ENCODE results near the gene MARCKSL1.

MARCKSL1 gene, protein sequence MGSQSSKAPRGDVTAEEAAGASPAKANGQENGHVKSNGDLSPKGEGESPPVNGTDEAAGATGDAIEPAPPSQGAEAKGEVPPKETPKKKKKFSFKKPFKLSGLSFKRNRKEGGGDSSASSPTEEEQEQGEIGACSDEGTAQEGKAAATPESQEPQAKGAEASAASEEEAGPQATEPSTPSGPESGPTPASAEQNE

DNA sequence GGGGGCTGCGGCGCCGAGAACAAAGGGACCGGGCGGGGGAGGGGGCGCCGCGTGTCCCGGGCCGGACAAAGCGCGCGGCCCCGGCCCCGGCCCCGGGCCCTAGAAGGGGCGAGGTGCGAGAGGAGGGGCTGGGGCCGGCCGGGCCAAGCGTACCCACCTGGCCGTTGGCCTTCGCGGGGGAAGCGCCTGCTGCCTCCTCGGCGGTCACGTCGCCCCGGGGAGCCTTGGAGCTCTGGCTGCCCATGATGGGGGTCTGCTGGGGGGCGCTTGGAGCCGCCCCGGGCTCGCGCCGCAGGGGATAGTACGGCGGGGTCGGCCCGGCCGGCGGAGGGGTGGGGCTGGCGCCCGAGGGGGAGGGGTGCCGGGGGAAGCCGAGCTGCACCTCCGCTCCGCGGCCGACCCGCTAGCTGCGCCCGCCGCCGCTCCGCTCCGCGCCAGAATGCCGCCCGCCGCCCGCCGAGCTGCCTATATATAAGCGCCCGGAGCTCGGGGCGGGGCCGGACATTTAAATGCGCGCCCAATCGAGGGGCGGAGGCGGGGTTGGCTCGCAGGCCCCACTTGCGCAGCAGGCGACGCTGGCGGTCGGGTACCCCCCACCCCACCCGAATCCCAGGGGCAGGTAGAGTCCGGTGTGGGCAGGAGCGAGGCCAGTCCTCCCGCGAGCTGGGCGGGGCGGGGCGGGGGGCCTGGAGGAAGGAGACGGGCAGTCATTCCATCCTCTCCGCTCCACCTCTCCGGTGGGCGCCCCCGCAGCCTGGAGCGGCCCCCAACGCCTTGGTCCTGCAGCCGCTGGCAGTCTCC, at the start of gene MARCKSL1:
TSS of gene MARCKSL1 (minus strand) at position 444 of the 801 bp plus-strand sequence. CDS start at position 244, 200 bp downstream.
- Histone ChIP-seq H3K79me2 (ENCODE audit: control insufficient read depth, low read length) (peaks cover 37% of the 10 kb centered on the region), H3F3A (ENCODE audit: control insufficient read depth, insufficient read depth) (peaks cover 42% of the 10 kb centered on the region), H3K27me3 (ENCODE audit: control insufficient read depth, low read length) (no peaks in the 10 kb centered on the region), H3K4me2 (ENCODE audit: low read length) (peak within 1 kb of the TSS; percentile 85), H3K9me3 (ENCODE audit: control insufficient read depth, insufficient read depth, low read length) (no peaks in the 10 kb centered on the region), H3K36me3 (ENCODE audit: control insufficient read depth, low read length) (peaks cover 41% of the 10 kb centered on the region), H3K27ac (ENCODE audit: low read depth, low read length) (peak within 1 kb of the TSS; percentile 66), H4K20me1 (ENCODE audit: control insufficient read depth, insufficient read depth, low read depth, low read length) (peaks cover 15% of the 10 kb centered on the region), H3K4me1 (ENCODE audit: control insufficient read depth, low read length) (peaks cover 64% of the 10 kb centered on the region), H3K4me3 (ENCODE audit: low read length) (peak within 1 kb of the TSS; percentile 82), H3K9me2 (replicated peaks; ENCODE audit: control insufficient read depth, low read length) (no peaks in the 10 kb centered on the region)
- TF ChIP-seq, protein P1, sequence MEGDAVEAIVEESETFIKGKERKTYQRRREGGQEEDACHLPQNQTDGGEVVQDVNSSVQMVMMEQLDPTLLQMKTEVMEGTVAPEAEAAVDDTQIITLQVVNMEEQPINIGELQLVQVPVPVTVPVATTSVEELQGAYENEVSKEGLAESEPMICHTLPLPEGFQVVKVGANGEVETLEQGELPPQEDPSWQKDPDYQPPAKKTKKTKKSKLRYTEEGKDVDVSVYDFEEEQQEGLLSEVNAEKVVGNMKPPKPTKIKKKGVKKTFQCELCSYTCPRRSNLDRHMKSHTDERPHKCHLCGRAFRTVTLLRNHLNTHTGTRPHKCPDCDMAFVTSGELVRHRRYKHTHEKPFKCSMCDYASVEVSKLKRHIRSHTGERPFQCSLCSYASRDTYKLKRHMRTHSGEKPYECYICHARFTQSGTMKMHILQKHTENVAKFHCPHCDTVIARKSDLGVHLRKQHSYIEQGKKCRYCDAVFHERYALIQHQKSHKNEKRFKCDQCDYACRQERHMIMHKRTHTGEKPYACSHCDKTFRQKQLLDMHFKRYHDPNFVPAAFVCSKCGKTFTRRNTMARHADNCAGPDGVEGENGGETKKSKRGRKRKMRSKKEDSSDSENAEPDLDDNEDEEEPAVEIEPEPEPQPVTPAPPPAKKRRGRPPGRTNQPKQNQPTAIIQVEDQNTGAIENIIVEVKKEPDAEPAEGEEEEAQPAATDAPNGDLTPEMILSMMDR (IDR thresholded peaks at IDR 0.05; ENCODE audit: low read depth, low read length, poor library complexity, severe bottlenecking), result no peak
- TF ChIP-seq EZH2phosphoT487 (IDR thresholded peaks at IDR 0.05; ENCODE audit: borderline replicate concordance, low read length), result no peak

DNA sequence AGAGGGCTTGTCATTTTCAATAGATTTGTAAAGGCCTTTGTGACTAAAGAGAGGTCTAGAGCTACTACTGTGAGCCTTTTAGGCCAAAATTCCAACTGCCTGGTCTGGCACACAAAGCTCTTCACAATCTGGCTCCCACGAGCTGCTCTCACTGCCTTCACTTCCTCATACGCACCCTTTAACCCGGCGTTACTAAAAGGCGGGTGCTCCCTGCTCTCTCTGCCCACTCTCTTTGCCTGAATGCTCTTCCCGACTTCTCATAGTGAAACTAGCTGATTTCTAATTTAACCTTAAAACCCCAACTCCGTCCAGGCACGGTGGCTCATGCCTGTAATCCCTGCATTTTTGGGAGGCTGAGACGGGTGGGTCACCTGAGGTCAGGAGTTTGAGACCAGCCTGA, 44.0 kb upstream of the MARCKSL1 start:
- Histone ChIP-seq H3K9me3 (ENCODE audit: control insufficient read depth, insufficient read depth, low read length) (no peaks in the 10 kb centered on the region), H3K4me3 (ENCODE audit: low read length) (no peak overlapping the region), H3K4me1 (ENCODE audit: control insufficient read depth, low read length) (no peaks in the 10 kb centered on the region), H3K4me2 (ENCODE audit: low read length) (no peak overlapping the region), H3K36me3 (ENCODE audit: control insufficient read depth, low read length) (peaks cover 84% of the 10 kb centered on the region), H3K27me3 (ENCODE audit: control insufficient read depth, low read length) (no peaks in the 10 kb centered on the region), H3K27ac (ENCODE audit: low read depth, low read length) (no peak overlapping the region), H3F3A (ENCODE audit: control insufficient read depth, insufficient read depth) (no peaks in the 10 kb centered on the region), H4K20me1 (ENCODE audit: control insufficient read depth, insufficient read depth, low read depth, low read length) (no peaks in the 10 kb centered on the region), H3K9me2 (replicated peaks; ENCODE audit: control insufficient read depth, low read length) (no peaks in the 10 kb centered on the region), H3K79me2 (ENCODE audit: control insufficient read depth, low read length) (no peaks in the 10 kb centered on the region)
- TF ChIP-seq, protein P1 (IDR thresholded peaks at IDR 0.05; ENCODE audit: low read depth, low read length, poor library complexity, severe bottlenecking), result no peak
- no peak for TF ChIP-seq EZH2phosphoT487 (IDR thresholded peaks at IDR 0.05; ENCODE audit: borderline replicate concordance, low read length)

DNA sequence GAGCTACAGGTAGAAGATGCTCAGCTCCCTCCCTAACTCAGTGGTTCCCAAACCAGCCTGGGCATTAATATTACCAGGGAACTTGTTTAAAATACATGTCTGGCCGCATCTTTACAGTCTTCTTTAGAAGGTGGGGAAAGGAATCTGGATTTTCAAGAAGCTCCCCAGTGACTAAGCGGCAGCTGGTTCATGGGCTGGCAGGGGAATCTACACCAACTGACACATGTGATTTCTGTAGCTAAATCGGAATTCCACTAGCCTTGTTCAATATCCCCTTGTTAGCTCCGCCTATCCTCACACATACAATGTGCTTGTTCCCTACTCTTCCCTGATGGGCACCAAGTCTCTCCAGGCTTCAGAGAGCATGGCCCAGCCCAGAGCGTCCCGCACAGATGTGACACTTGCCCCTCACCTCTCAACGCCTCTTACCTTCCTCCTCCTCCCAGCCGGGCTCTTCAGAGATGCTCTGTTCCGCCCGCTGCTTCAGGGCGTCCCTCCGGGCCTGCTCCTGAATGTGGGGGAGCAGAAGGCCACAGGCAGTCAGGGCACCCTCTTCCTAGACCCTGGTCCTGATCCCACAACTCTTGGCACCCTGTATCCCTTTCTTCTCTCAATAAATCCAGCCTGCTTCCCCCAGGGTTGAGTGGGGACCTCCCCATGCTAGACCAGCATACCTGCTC, 41.6 kb upstream of the MARCKSL1 start:
- H3K9me2 ChIP-seq (replicated peaks; ENCODE audit: control insufficient read depth, low read length), result no peaks in the 10 kb centered on the region
- H3K79me2 ChIP-seq (ENCODE audit: control insufficient read depth, low read length), result no peaks in the 10 kb centered on the region
- no peak overlapping the region for H3K27ac ChIP-seq (ENCODE audit: low read depth, low read length)
- H3K4me3 ChIP-seq (ENCODE audit: low read length), result no peak overlapping the region
- no peaks in the 10 kb centered on the region for H3K9me3 ChIP-seq (ENCODE audit: control insufficient read depth, insufficient read depth, low read length)
- no peaks in the 10 kb centered on the region for H4K20me1 ChIP-seq (ENCODE audit: control insufficient read depth, insufficient read depth, low read depth, low read length)
- TF ChIP-seq EZH2phosphoT487 (IDR thresholded peaks at IDR 0.05; ENCODE audit: borderline replicate concordance, low read length), result no peak
- TF ChIP-seq, protein P1 (IDR thresholded peaks at IDR 0.05; ENCODE audit: low read depth, low read length, poor library complexity, severe bottlenecking), result no peak
- no peaks in the 10 kb centered on the region for H3F3A ChIP-seq (ENCODE audit: control insufficient read depth, insufficient read depth)
- H3K4me1 ChIP-seq (ENCODE audit: control insufficient read depth, low read length), result no peaks in the 10 kb centered on the region
- H3K27me3 ChIP-seq (ENCODE audit: control insufficient read depth, low read length), result no peaks in the 10 kb centered on the region
- peaks cover 67% of the 10 kb centered on the region for H3K36me3 ChIP-seq (ENCODE audit: control insufficient read depth, low read length)
- H3K4me2 ChIP-seq (ENCODE audit: low read length), result no peak overlapping the region

Measured in DOHH2 (cell line).